GM12892 (cell line): ENCODE measurements around the gene CFAP20DC.
"Not testable (repeated sequence)": the region's sequence is repeated elsewhere in the genome, so short reads cannot be mapped to it uniquely, and the experiment has no call there.

ENCODE experiments used
- DNase-seq: peaks from one replicate; pipeline ENCODE4 v3.0.0; 2011; ENCODE audit not compliant: insufficient read length
- FAIRE-seq: peaks from 2 replicates; lab custom pipeline; 2011; peaks lifted over from hg19 to GRCh38; lab: Jason Lieb, UNC
- POLR2A ChIP-seq: IDR thresholded peaks from 2 replicates; pipeline ENCODE4 v1.6.1; 2011; ENCODE audit warnings: low read depth, low read length, control low read depth
- POLR2AphosphoS5 ChIP-seq: IDR thresholded peaks from 2 replicates; pipeline ENCODE4 v1.6.1; 2011; ENCODE audit warnings: low read depth, low read length, control low read depth
- TAF1 ChIP-seq: IDR thresholded peaks from 2 replicates; pipeline ENCODE4 v1.6.1; 2011; ENCODE audit warnings: low read depth, mild to moderate bottlenecking, control low read depth, low read length, borderline replicate concordance

Gene CFAP20DC

DNA sequence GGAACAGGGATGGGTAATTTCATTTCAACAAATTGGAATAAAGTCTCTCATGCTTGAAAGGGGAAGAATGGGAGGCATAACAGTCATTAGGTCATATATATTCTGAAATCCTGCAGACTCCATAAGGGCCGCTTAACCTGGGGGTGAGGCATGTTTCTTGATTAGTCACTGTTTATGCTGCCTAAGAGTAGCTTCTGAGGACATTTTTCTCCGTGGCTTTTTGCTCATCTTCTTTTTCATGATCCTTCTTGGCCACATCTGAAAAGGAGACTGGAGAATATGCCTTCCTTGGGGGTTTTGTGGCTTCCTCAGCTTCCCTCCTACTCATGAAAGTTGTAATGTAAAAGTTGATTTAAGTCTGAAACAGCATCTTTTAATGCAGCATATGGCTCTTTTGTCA lies 20.0 kb upstream of the CFAP20DC start:
- TF ChIP-seq POLR2A = no peak
- TF ChIP-seq TAF1 = no peak
- no peak for TF ChIP-seq POLR2AphosphoS5
- DNase-seq = no peak
- no peak for FAIRE-seq

DNA sequence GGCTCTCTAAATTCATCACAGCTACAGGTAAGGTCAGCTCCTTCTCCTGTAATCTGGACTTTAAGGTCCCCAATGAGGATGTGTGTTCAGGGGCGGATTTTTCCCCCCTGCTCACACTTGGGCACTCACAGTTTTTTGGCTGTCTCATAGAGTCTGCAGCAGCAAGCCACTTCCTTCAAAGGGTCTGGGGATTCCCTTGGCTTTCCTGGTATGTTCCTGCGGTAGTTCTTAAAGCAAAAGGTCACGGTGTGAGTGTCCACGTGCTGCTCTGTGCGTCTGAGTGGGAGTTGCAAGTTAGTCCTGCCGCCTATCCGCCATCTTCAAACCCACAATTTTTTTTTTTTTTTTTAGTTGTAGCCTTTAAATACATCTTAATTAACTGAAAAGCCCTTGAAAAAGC lies 15.4 kb upstream of the CFAP20DC start:
- DNase-seq = no peak
- FAIRE-seq = peak; percentile 9
- TF ChIP-seq POLR2AphosphoS5 (no peak), POLR2A (no peak), TAF1 (no peak)

DNA sequence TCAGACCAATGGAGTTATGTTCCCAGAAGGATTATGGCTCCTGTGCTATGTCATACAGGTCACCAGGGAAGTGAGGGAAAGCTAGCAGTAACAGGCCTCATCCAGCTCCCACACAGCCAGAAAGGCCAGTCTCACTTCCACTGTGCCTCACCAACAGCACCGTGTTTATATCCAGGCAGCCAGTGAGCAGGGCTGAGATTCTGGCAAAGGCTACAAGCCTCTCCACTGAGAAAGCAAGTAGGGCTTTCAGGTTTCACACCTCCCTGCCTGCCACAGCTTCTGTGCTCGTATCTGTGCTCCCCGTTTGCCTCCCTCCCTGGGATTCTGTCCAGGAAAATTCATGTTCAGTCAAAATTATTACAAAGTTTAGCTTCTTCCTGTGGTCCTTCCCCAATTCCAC lies 14.9 kb upstream of the CFAP20DC start:
- TF ChIP-seq POLR2A (no peak), POLR2AphosphoS5 (no peak), TAF1 (no peak)
- DNase-seq (no peak), FAIRE-seq (no peak)

DNA sequence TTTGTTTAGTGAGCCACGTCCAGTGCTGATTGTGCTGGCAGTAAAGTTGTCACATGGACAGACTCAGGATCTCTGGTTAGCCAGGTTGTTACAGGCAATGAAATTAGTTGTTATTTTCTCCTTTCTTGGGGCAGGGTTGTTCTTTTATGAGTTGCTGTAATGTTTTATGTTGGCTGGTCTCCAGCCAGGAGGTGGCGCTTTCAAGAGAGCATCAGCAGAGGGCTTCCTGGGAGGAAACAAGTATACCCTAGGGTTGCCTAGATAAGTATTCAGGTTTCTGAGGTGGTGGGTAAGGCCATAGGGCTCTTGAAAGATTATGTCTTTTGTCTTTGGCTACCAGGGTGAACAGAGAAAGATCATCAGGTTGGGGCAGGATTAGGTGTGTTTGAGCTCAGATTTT lies 14.5 kb upstream of the CFAP20DC start:
- FAIRE-seq (no peak), DNase-seq (no peak)
- no peak for TF ChIP-seq TAF1
- no peak for TF ChIP-seq POLR2AphosphoS5
- TF ChIP-seq POLR2A = no peak

DNA sequence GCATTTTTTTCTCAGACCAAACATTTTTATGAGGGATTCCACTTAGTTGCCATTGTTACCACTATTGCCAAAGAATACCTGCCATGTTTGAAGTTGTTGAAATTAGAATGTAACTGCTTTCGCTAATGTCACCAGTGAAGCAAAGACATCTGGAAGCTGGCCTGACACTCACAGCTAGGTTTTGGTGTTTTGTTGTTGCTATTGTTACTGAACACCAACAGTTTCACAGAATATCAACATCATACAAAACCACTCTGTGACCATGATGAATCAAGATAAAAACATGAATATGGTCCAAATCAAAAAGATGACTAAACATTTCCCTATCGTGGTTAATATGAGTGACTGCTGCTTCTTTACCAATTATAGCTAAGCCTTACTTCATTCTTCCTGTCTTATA lies 6.9 kb upstream of the CFAP20DC start:
- TF ChIP-seq POLR2A = no peak
- no peak for TF ChIP-seq TAF1
- TF ChIP-seq POLR2AphosphoS5 = no peak
- FAIRE-seq (no peak), DNase-seq (no peak)

DNA sequence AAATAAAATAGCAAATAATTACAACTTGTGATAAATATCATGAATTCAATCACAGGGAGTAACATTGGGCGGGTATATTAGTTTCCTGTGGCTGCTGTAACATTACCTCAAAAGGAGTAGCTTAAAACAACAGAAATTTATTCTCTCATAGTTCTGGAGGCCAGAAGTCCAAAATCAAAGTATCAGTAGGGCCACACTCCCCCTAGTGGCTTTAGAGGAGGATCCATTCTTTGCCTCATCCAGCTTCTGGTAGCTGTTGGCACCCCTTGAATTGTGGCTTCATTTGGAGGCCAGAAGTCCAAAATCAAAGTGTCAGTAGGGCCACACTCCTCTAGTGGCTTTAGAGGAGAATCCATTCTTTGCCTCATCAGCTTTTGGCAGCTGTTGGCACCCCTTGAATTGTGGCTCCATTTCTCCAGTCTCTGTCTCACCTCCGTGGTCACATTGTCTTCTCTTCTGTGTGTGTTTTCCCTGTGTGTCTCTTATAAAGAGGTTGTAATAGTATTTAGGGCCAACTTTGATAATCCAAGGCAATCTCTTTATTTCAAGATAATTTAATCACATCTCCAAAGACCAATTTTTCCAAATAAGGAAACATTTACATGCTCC lies 3.1 kb upstream of the CFAP20DC start:
- FAIRE-seq (peak; percentile 51), DNase-seq (no peak)
- TF ChIP-seq POLR2A (no peak), TAF1 (no peak), POLR2AphosphoS5 (no peak)

DNA sequence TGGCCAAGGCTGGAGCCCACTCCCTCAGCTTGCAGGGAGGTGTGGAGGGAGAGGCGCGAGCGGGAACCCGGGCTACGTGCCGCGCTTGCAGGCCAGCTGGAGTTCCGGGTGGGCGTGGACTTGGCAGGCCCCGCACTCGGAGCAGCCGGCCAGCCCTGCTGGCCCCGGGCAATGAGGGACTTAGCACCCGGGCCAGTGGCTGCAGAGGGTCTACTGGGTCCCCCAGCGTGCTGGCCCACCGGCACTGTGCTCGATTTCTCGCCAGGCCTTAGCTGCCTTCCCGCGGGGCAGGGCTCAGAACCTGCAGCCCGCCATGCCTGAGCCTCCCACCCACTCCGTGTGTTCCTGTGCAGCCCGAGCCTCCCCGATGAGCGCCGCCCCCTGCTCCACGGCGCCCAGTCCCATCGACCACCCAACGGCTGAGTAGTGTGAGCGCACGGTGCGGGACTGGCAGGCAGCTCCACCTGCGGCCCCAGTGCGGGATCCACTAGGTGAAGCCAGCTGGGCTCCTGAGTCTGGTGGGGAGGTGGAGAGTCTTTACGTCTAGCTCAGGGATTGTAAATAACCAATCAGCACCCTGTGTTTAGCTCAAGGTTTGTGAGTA lies 1.1 kb upstream of the CFAP20DC start:
- DNase-seq, FAIRE-seq: not testable (repeated sequence)

DNA sequence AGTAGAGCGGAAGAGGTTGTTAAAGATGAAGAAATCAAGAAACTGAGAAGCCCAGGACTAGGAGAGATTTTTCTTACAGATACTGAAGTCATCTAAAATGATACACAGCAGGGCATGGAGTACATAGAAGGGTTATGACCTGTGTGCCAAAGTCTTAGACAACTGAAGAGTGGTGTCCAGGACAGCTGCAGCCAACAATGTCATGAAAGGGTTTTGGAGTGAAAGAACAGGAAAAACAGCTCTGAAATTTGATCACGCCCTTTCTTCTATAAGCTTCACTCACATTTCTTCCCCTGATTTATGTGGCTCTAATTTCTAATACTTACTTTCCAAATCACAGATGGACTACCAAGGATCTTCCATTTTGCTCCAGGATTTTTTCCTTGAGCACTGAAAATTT lies 3.0 kb downstream of the CFAP20DC start:
- TF ChIP-seq POLR2AphosphoS5 = no peak
- no peak for TF ChIP-seq TAF1
- TF ChIP-seq POLR2A = no peak
- FAIRE-seq (no peak), DNase-seq (no peak)

DNA sequence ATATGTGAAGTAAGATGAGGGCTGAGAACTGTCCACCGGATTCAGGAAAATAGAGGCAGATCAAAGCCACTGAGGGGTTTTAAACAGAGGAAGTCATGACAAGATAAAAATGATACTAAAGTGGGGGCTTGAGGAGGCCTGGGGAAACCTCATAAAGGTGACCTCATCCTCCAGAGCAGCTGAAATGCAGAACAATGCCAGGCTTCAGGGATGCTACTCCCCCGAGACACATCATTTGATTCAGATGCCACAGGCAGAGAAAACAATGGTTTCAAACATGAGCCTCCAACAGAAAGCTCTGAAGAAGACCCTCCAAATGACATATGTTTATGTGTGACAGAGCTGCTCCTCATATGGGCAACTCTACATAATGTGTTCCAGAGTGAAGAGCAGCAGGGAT lies 6.4 kb downstream of the CFAP20DC start:
- DNase-seq = no peak

DNA sequence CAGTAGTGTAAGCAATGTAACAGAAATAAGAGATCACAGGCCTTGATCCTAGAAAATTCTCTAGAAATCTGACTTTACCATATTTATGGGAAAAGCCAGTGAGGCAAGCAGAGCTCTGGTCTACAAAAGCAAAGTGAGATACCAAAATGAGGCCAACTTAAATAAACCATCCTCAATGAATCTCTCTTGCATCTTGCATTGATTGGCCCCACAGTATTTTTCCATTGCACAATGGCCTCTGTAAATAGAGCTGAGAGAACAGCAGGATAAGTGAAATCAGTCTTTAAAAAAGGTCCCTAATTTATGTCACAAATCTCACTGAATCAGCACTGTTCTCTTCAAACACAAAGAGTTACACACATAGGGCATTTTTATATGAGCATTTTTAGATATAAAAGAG lies 8.9 kb downstream of the CFAP20DC start:
- DNase-seq (no peak), FAIRE-seq (no peak)

More for the DNA sequence above, 6.4 kb downstream of the CFAP20DC start:
- FAIRE-seq = no peak
- TF ChIP-seq POLR2AphosphoS5 (no peak), TAF1 (no peak), POLR2A (no peak)

DNA sequence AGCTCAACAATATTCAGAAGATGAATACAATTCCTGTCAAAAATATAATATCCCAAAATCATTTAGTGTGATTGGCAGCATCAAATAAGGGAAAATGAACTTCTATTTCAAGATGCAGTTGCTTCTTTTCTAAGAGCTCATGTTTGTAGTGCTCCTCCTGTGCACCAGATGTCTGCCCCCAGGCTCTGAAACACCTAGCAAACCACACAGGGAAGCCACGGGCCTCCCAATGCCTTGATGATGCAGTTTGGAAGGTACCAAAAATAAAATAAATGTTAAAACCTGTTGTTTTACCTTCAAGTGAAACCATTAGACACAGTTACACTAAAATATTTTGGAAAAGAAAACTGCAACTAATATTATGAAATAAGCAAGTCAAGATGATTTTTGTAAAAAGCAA lies 22.2 kb downstream of the CFAP20DC start:
- no peak for DNase-seq
- no peak for FAIRE-seq
- no peak for TF ChIP-seq POLR2AphosphoS5
- no peak for TF ChIP-seq POLR2A
- TF ChIP-seq TAF1 = no peak

More for the DNA sequence above, 8.9 kb downstream of the CFAP20DC start:
- TF ChIP-seq POLR2A (no peak), TAF1 (no peak), POLR2AphosphoS5 (no peak)

DNA sequence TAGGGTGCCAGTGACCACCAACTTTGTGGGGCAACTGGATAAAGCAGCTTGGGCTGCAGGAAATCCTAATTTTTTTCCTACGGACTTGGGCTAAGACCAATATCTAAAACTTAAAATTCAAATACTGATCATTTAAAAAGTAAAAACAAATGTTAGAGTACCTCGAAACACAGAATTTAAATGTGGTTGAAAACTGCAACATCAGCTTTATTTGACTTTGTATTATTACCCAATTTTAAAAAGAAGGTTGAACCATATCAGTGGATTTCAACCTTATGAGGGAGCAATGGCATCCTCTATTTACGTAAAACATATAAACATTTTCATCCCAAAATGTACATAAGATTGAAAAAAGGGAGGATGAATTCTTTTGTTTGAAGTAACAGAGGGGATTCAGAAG lies 26.2 kb downstream of the CFAP20DC start:
- DNase-seq = no peak
- TF ChIP-seq POLR2AphosphoS5 (no peak), POLR2A (no peak), TAF1 (no peak)
- no peak for FAIRE-seq

DNA sequence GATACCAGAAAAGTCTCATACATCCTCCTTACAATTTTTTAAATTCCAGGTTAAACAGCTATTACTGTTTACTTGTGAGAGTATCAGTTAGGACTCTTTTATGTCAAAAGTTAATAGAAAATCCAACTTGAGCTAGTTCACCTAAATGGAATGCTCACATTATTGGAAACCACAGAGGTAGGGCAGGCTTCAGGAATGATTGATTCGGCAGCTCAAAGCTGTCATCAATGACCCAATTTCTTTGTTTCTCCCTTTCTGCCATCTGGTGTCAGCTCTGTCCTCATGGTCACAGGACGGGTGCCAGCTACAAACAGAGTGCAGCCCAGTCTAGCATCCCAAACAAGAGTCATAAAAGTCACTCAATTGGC lies 32.2 kb downstream of the CFAP20DC start:
- FAIRE-seq (no peak), DNase-seq (no peak)
- TF ChIP-seq TAF1 (no peak), POLR2A (no peak), POLR2AphosphoS5 (no peak)
